HG03442 (cell line): ENCODE measurements around the gene AIDA.
"Not testable (repeated sequence)": the region's sequence is repeated elsewhere in the genome, so short reads cannot be mapped to it uniquely, and the experiment has no call there.

ENCODE experiments used
- ATAC-seq: cut with Tn5 transposase; IDR thresholded peaks from one replicate; pipeline ENCODE4 v1.9.1; 2021; ENCODE audit warnings: mild to moderate bottlenecking, moderate library complexity; ENCODE audit not compliant: unreplicated experiment

Gene AIDA

GRCh38 chr1:222713091-222713961, 1.0 kb upstream of the AIDA start:
- ATAC-seq, result peak; percentile 67

- ATAC-seq, result peak; percentile 29
These were observed 705 bp downstream of the AIDA start for GRCh38 chr1:222711319-222712252.

- ATAC-seq, result no peak
These were observed 2.6 kb downstream of the AIDA start for GRCh38 chr1:222709700-222710153.

- ATAC-seq, result no peak
These were observed 5.5 kb downstream of the AIDA start for GRCh38 chr1:222706815-222707214.

- ATAC-seq, result no peak
These were observed 8.0 kb downstream of the AIDA start for GRCh38 chr1:222704260-222704659.

GRCh38 chr1:222702210-222702609, 10.1 kb downstream of the AIDA start:
- ATAC-seq, result no peak

- ATAC-seq, result no peak
These were observed 14.5 kb downstream of the AIDA start for GRCh38 chr1:222697826-222698225.

GRCh38 chr1:222697203-222697602, 15.1 kb downstream of the AIDA start:
- ATAC-seq, result no peak

GRCh38 chr1:222696741-222697140, 15.6 kb downstream of the AIDA start:
- no peak for ATAC-seq

GRCh38 chr1:222694927-222695326, 17.4 kb downstream of the AIDA start:
- no peak for ATAC-seq

- no peak for ATAC-seq
These were observed 21.3 kb downstream of the AIDA start for GRCh38 chr1:222691016-222691415.

- no peak for ATAC-seq
These were observed 32.2 kb downstream of the AIDA start for GRCh38 chr1:222680080-222680479.

GRCh38 chr1:222670110-222670509, 42.2 kb downstream of the AIDA start:
- ATAC-seq, result no peak

GRCh38 chr1:222669107-222669506, 43.2 kb downstream of the AIDA start:
- not testable (repeated sequence) for ATAC-seq

- ATAC-seq, result not testable (repeated sequence)
These were observed 44.1 kb downstream of the AIDA start for GRCh38 chr1:222668184-222668583.

GRCh38 chr1:222665964-222666363, 46.3 kb downstream of the AIDA start:
- no peak for ATAC-seq

- no peak for ATAC-seq
These were observed 48.8 kb downstream of the AIDA start for GRCh38 chr1:222663431-222663934.

GRCh38 chr1:222657899-222658298, 54.4 kb downstream of the AIDA start:
- no peak for ATAC-seq

GRCh38 chr1:222656391-222657155, 55.7 kb downstream of the AIDA start:
- ATAC-seq, result no peak

- peak; percentile 89 for ATAC-seq
These were observed 57.4 kb downstream of the AIDA start for GRCh38 chr1:222654849-222655248.
